HepG2 (cell line): ENCODE data around the gene MICOS13. TPM values are rescaled to one million over a fixed set of nuclear protein-coding genes. Genes with fewer than 3 reads are reported as not detected.

ENCODE experiments used
- ATAC-seq: fragments of 200-7000 bp; cut with Tn5 transposase; 3 replicates; pipeline ENCODE4 v1.9.1; 2020; ENCODE audit warnings: mild to moderate bottlenecking, moderate library complexity
- BruUV-seq: library from RNA; stranded (reverse); fragments of 400-500 nt; replicated peaks from 2 replicates; lab custom pipeline; 2021; lab: Mats Ljungman, UMichigan
- CTCF ChIA-PET: fragments of 300-600 bp; formaldehyde crosslinking; extraction: SDS; loops from one replicate; lab custom pipeline; 2021; ENCODE audit warnings: low total read pairs, inconsistent platforms, low intra/inter-chr PET ratio; lab: Yijun Ruan, JAX
- POLR2A ChIA-PET: fragments of 350-600 bp; sonication (Branson Sonifier 250); formaldehyde crosslinking; loops from one replicate; lab custom pipeline; 2020; ENCODE audit warnings: antibody characterized with exemption, inconsistent platforms; lab: Yijun Ruan, JAX
- DNase-seq: peaks from one replicate; pipeline ENCODE4 v3.0.0-alpha.2; 2015; ENCODE audit warnings: low spot score
- FAIRE-seq: peaks from 3 replicates; lab custom pipeline; 2011; peaks lifted over from hg19 to GRCh38; lab: Jason Lieb, UNC
- H2AFZ ChIP-seq: one replicate; pipeline ENCODE4 v1.6.1; 2011; ENCODE audit warnings: low read length, inconsistent platforms
- H3K27ac ChIP-seq: fragments of 300-600 bp; 3 replicates; pipeline ENCODE4 v1.8.0; 2011; ENCODE audit warnings: mixed run types, mild to moderate bottlenecking, mixed read lengths, low read length, inconsistent platforms; ENCODE audit not compliant: insufficient read depth; ENCODE audit errors: extremely low read length
- H3K27me3 ChIP-seq, 2 experiments: fragments of 200-600 bp in 1 of 2; 2 replicates in 1 of 2; 3 replicates in 1 of 2; pipeline versions ENCODE4 v1.6.0 to v1.8.0; 2011; ENCODE audit warnings: low read length in 2 of 2, mild to moderate bottlenecking in 2 of 2, moderate library complexity in 2 of 2, inconsistent platforms in 1 of 2; ENCODE audit not compliant: insufficient read depth in 2 of 2, control insufficient read depth in 1 of 2
- H3K36me3 ChIP-seq, 2 experiments: fragments of 200-600 bp in 1 of 2; replicated peaks in 1 of 2; 2 replicates in 1 of 2; 3 replicates in 1 of 2; pipeline versions ENCODE4 v1.5.1 to v1.8.0; 2011; ENCODE audit warnings: low read length in 2 of 2, inconsistent platforms in 1 of 2; ENCODE audit not compliant: insufficient read depth in 2 of 2, control insufficient read depth in 1 of 2
- H3K4me1 ChIP-seq: 2 replicates; pipeline ENCODE4 v1.5.1; 2012; ENCODE audit warnings: low read length, inconsistent platforms; ENCODE audit not compliant: insufficient read depth
- H3K4me2 ChIP-seq: 2 replicates; pipeline ENCODE4 v1.6.0; 2011; ENCODE audit warnings: low read depth, low read length, inconsistent platforms
- H3K4me3 ChIP-seq, 3 experiments: fragments of 200-600 bp in 1 of 3; sonication (generic), shearing (Covaris generic) in 1 of 3; replicated peaks in 1 of 3; 2 replicates each; pipeline ENCODE4 v1.5.1; 2011 to 2016; ENCODE audit warnings: low read length in 3 of 3, inconsistent platforms in 2 of 3, low read depth in 2 of 3, mild to moderate bottlenecking in 2 of 3, control low read depth in 1 of 3, mixed read lengths in 1 of 3; ENCODE audit not compliant: insufficient read depth in 1 of 3
- H3K79me2 ChIP-seq: one replicate; pipeline ENCODE4 v1.6.1; 2011; ENCODE audit warnings: low read length, inconsistent platforms; ENCODE audit not compliant: insufficient read depth
- H3K9ac ChIP-seq: 2 replicates; pipeline ENCODE4 v1.6.0; 2011; ENCODE audit warnings: mild to moderate bottlenecking, low read depth, low read length, inconsistent platforms; ENCODE audit not compliant: insufficient read depth
- H3K9me3 ChIP-seq: 2 replicates; pipeline ENCODE4 v1.5.1; 2012; ENCODE audit warnings: mild to moderate bottlenecking, low read length
- H4K20me1 ChIP-seq: 2 replicates; pipeline ENCODE4 v1.6.0; 2011; ENCODE audit warnings: inconsistent platforms, mild to moderate bottlenecking, low read length, moderate library complexity; ENCODE audit not compliant: insufficient read depth
- AGO1 ChIP-seq: fragments of 200-400 bp; formaldehyde crosslinking; IDR thresholded peaks from 2 replicates; pipeline ENCODE4 v1.6.1; 2017; ENCODE audit warnings: mild to moderate bottlenecking, low read depth, low read length, moderate library complexity; ENCODE audit not compliant: poor library complexity, severe bottlenecking
- AGO2 ChIP-seq: fragments of 200-400 bp; formaldehyde crosslinking; optimal IDR thresholded peaks from 2 replicates; pipeline ENCODE3; 2017; ENCODE audit warnings: mild to moderate bottlenecking, low read depth, low read length, moderate library complexity
- MTA1 ChIP-seq: sonication (generic); formaldehyde crosslinking; IDR thresholded peaks from 2 replicates; pipeline ENCODE4 v1.4.0; 2020; ENCODE audit warnings: missing genetic modification reagents, mild to moderate bottlenecking, borderline replicate concordance
- POLR2A ChIP-seq, 2 experiments: IDR thresholded peaks; 2 replicates each; pipeline ENCODE4 v1.6.1; 2011; ENCODE audit warnings: low read depth in 2 of 2, low read length in 2 of 2, mild to moderate bottlenecking in 1 of 2, moderate library complexity in 1 of 2; ENCODE audit not compliant: insufficient read depth in 1 of 2
- POLR2G ChIP-seq: fragments of 200-400 bp; formaldehyde crosslinking; IDR thresholded peaks from 2 replicates; pipeline ENCODE4 v1.6.1; 2018; ENCODE audit warnings: mild to moderate bottlenecking, low read depth, low read length, moderate library complexity
- PRMT3 ChIP-seq: sonication (generic); formaldehyde crosslinking; IDR thresholded peaks from 2 replicates; pipeline ENCODE4 v1.8.1; 2022; ENCODE audit warnings: low read depth, mild to moderate bottlenecking, moderate library complexity, missing genetic modification reagents, borderline replicate concordance
- RAD21 ChIP-seq: fragments of 450-650 bp; formaldehyde crosslinking; IDR thresholded peaks from 2 replicates; pipeline ENCODE4 v1.5.0; 2020; ENCODE audit warnings: mild to moderate bottlenecking
- SNAI1 ChIP-seq: sonication (generic); formaldehyde crosslinking; IDR thresholded peaks from 2 replicates; pipeline ENCODE4 v1.5.0; 2020; ENCODE audit warnings: mild to moderate bottlenecking, missing genetic modification reagents, borderline replicate concordance
- THYN1 ChIP-seq: sonication (generic); formaldehyde crosslinking; IDR thresholded peaks from 2 replicates; pipeline ENCODE4 v1.8.1; 2023; ENCODE audit warnings: low read depth, mild to moderate bottlenecking, moderate library complexity, missing genetic modification reagents, borderline replicate concordance
- ZNF180 ChIP-seq: sonication (generic); formaldehyde crosslinking; IDR thresholded peaks from 2 replicates; pipeline ENCODE4 v1.4.0; 2020; ENCODE audit warnings: low read depth, missing genetic modification reagents, borderline replicate concordance
- ZNF24 ChIP-seq: fragments of 450-650 bp; IDR thresholded peaks from 2 replicates; pipeline ENCODE4 v1.6.1; 2017; ENCODE audit warnings: antibody characterized with exemption, mild to moderate bottlenecking
- ZNF251 ChIP-seq: sonication (generic); formaldehyde crosslinking; IDR thresholded peaks from 2 replicates; pipeline ENCODE4 v1.9.0; 2021; ENCODE audit warnings: mild to moderate bottlenecking, missing genetic modification reagents
- WGBS: methylation state at CpG from one replicate; pipeline ENCODE4 v1.1.6; 2017; ENCODE audit warnings: low lambda C conversion rate; 5-methylcytosine and 5-hydroxymethylcytosine counted together
- in situ Hi-C: cut with HindIII; loops from 2 replicates; pipeline ENCODE4 v1.10.0; 2017; ENCODE audit warnings: low pct_unique_long_range_greater_than_20kb; ENCODE audit not compliant: extremely low pct_ligation_motif_present
- intact Hi-C: fragments of 100-400 bp; cut with micrococcal nuclease; formaldehyde crosslinking; loops from one replicate; pipeline ENCODE4 v1.10.0; 2022; ENCODE audit not compliant: unreplicated experiment
- polyA plus RNA-seq, 8 experiments: library from polyadenylated mRNA; depleted of rRNA in 3 of 8; stranded (reverse) in 7 of 8; unstranded in 1 of 8; fragments of >200 nt; fragmentation: Illumina TruSeq in 4 of 8; extraction: Trizol in 4 of 8; gene quantifications; 2 replicates each; pipeline versions ENCODE4 v1.2.1 to v1.2.3, GENCODE V29; 2011 to 2016; ENCODE audit warnings: low read depth in 4 of 8, missing spikeins in 1 of 8, mixed read lengths in 1 of 8; ENCODE audit not compliant: insufficient read depth in 1 of 8
- total RNA-seq, 5 experiments: library from RNA; depleted of rRNA; stranded (reverse); fragments of >200 nt; fragmentation: Illumina TruSeq; extraction: Trizol; gene quantifications; 2 replicates each; pipeline ENCODE4 v1.2.3, GENCODE V29; 2016; ENCODE audit warnings: low read depth in 1 of 5
- TF ChIP-seq, protein P1 (sequence below): IDR thresholded peaks from 2 replicates; pipeline ENCODE4 v1.6.1; 2012; ENCODE audit warnings: inconsistent platforms
- TF ChIP-seq, protein P2 (sequence below): sonication (generic); formaldehyde crosslinking; IDR thresholded peaks from 2 replicates; pipeline ENCODE4 v1.5.1; 2020; ENCODE audit warnings: missing genetic modification reagents, mild to moderate bottlenecking, borderline replicate concordance
- TF ChIP-seq, protein P3 (sequence below), 2 experiments: fragments of 450-650 bp in 1 of 2; sonication (generic) in 1 of 2; formaldehyde crosslinking; IDR thresholded peaks; 2 replicates each; pipeline versions ENCODE4 v1.5.0 to v1.8.0; 2020 to 2022; ENCODE audit warnings: mild to moderate bottlenecking in 1 of 2, missing genetic modification reagents in 1 of 2

Gene MICOS13
- total and polyA plus RNA-seq, 2 of the 13 experiments (the other 11 are each of a cell fraction or from before 2014, with no cell fraction given) = 28.8 to 35.4 TPM

DNA sequence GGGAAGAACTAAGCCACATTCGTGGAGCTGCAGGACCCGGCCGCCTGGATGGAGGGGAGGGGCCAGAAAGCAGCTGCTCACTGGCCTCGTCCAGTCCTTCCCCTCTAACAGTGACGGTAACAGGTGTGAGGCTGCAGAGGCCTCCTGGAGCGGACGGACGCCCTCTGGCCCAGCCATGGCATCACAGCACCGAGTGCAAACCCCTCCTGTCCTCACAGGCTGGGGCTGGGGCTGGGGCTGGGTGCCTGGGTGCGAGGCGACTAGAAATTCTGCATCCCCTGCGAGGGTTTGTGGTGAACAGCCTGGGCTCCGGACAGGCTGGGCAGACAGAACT is 3.6 kb downstream of the MICOS13 start:
- BruUV-seq = no TSS peak
- intact Hi-C loops (no loop called here), in situ Hi-C loops (no loop called here)
- ChIA-PET CTCF (no interaction called here), POLR2A (interaction anchor here (0.7 kb wide), 1 partner anchor 13 kb away, joined by 3 read pairs; the partner anchor contains the start of gene RPL36)
- 60% methylated on average over 1 of the region's 13 CpGs for WGBS
- Histone ChIP-seq H3K27me3 (no peaks in the 10 kb centered on the region; a peak in 1 of 5 replicates), H4K20me1 (no peaks in the 10 kb centered on the region), H2AFZ (no peak overlapping the region), H3K79me2 (peaks cover 7% of the 10 kb centered on the region), H3K4me2 (no peak overlapping the region), H3K27ac (no peak overlapping the region), H3K4me3 (no peak overlapping the region), H3K4me1 (peaks cover 24% of the 10 kb centered on the region), H3K36me3 (peaks cover 0 to 3% of the 10 kb centered on the region in 2 experiments; a peak in 1 of 5 replicates), H3K9ac (no peak overlapping the region), H3K9me3 (no peaks in the 10 kb centered on the region)
- no peak for DNase-seq
- no peak for FAIRE-seq
- ATAC-seq = no peak
- TF ChIP-seq POLR2A (IDR thresholded peaks at IDR 0.05; ENCODE audit: insufficient read depth in 1 of 2, low read depth in 2 of 2, low read length in 2 of 2) = 0 out of 4 replicates have a peak, but pooled peaks of 1 of the 2 experiments have one; percentile 3
- TF ChIP-seq, protein P1, sequence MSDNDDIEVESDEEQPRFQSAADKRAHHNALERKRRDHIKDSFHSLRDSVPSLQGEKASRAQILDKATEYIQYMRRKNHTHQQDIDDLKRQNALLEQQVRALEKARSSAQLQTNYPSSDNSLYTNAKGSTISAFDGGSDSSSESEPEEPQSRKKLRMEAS = no peak

DNA sequence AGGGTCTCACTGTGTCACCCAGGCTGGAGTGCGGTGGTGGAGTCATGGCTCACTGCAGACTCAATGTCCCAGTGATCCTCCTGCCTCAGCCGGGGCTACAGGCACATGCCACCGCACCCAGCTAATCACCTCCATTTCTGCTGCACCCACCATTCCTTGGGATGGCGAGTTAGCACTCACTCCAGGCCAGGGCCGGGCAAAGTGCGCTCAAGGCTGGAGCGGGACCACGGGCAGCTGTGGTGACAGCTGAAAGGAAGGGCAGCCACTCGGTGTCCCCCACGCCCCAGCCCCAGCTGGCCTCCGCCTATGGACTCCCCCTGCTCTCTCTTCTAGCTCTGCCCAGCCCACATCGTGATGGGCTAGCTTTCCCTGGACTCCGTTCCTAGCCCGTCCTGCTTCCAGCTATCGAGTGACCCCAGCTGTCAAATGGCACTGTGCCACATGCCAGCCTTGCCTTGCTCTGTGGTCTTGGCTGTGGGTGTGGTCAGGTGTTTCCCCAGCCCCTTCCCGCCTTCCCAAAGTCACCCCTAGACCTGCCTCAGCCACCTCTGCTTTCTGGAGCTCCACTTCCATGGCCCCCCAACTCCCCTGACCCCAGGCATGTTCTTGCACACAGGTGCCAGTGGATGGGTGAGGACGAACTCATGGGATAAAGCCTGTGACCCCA is 4.1 kb downstream of the MICOS13 start:
- Histone ChIP-seq H3K4me1 (peaks cover 19% of the 10 kb centered on the region), H3K27me3 (no peaks in the 10 kb centered on the region; a peak in 1 of 5 replicates), H3K27ac (no peak overlapping the region), H4K20me1 (no peaks in the 10 kb centered on the region), H3K36me3 (peaks cover 0 to 5% of the 10 kb centered on the region in 2 experiments; a peak in 2 of 5 replicates), H2AFZ (no peak overlapping the region), H3K9me3 (no peaks in the 10 kb centered on the region), H3K4me3 (no peak overlapping the region), H3K4me2 (no peak overlapping the region), H3K79me2 (peaks cover 7% of the 10 kb centered on the region), H3K9ac (no peak overlapping the region)
- 85% methylated on average over 12 of the region's 17 CpGs for WGBS
- ChIA-PET CTCF (no interaction called here), POLR2A (interaction anchor here (0.7 kb wide), 1 partner anchor 14 kb away, joined by 3 read pairs; the partner anchor contains the start of gene RPL36)
- BruUV-seq = no TSS peak
- in situ Hi-C loops = no loop called here
- DNase-seq = no peak
- no peak for ATAC-seq
- intact Hi-C loops = no loop called here
- no peak for FAIRE-seq
- TF ChIP-seq POLR2G = peak; percentile 31; the same call in 1 of the 2 replicates
- TF ChIP-seq POLR2A (IDR thresholded peaks at IDR 0.05; ENCODE audit: insufficient read depth in 1 of 2, low read depth in 2 of 2, low read length in 2 of 2) = 0 out of 4 replicates have a peak, but pooled peaks of 1 of the 2 experiments have one; percentile 29
- no peak for TF ChIP-seq THYN1 (CRISPR knock-in tag)
- TF ChIP-seq AGO2 = peak; percentile 27
- peak; percentile 44 for TF ChIP-seq AGO1
- no peak for TF ChIP-seq RAD21
- TF ChIP-seq, protein P2, sequence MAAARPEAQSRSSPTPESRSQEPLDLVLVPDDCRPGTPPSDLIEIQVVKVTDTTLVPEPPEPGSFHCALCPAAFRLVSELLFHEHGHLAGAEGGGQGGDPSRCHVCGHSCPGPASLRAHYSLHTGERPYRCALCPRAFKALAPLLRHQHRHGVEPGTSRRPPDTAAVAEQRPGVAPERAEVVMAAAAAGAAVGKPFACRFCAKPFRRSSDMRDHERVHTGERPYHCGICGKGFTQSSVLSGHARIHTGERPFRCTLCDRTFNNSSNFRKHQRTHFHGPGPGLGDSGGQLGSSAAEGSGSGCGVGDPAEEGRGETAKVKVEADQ (CRISPR knock-in tag) = no peak
- TF ChIP-seq ZNF251 (CRISPR knock-in tag) = no peak
- TF ChIP-seq, protein P3, sequence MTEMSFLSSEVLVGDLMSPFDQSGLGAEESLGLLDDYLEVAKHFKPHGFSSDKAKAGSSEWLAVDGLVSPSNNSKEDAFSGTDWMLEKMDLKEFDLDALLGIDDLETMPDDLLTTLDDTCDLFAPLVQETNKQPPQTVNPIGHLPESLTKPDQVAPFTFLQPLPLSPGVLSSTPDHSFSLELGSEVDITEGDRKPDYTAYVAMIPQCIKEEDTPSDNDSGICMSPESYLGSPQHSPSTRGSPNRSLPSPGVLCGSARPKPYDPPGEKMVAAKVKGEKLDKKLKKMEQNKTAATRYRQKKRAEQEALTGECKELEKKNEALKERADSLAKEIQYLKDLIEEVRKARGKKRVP (CRISPR knock-in tag; IDR thresholded peaks at IDR 0.05) = no peak
- TF ChIP-seq PRMT3 (CRISPR knock-in tag) = no peak
- TF ChIP-seq MTA1 (CRISPR knock-in tag) = no peak
- no peak for TF ChIP-seq ZNF24
- TF ChIP-seq SNAI1 = no peak
- no peak for TF ChIP-seq ZNF180
